Myometrial cell (primary cell): Measurements from ENCODE around the gene GCNT1. TPM values are rescaled to one million over a fixed set of nuclear protein-coding genes. Genes with fewer than 3 reads are reported as not detected.

ENCODE experiments used
- total RNA-seq: library from RNA; depleted of rRNA; stranded (reverse); fragments of >200 nt; gene quantifications from 2 replicates; pipeline ENCODE4 v1.2.3, GENCODE V29; 2015

GCNT1 gene
- total RNA-seq = 55.4 and 64.5 TPM in 2 replicates

GRCh38 chr9:76458903-76459693 is at the start of gene GCNT1:
TSS of gene GCNT1 (plus strand) at chr9:76459182. CDS start at chr9:76502382, 43,200 bp downstream.

Other genes starting within 250 kb of the GCNT1 start
- gene RFK, start 64.8 kb upstream of the GCNT1 start, total RNA-seq = 17.0 and 26.9 TPM in 2 replicates